NCI-H524 (cell line): ENCODE measurements around the gene KIAA0513.

Experiments
- DNase-seq, 2 experiments: peaks; one replicate each; lab custom pipeline; 2025; lab: John Stamatoyannopoulos, UW

Gene KIAA0513

GRCh38 chr16:85088570-85089199 is 61.1 kb downstream of the KIAA0513 start:
- DNase-seq = no peak

GRCh38 chr16:85089525-85089924 is 61.9 kb downstream of the KIAA0513 start:
- peak in 1 of 2 experiments; percentile 40 for DNase-seq

- DNase-seq = no peak
Observed at GRCh38 chr16:85090181-85090580, 62.6 kb downstream of the KIAA0513 start.

GRCh38 chr16:85090873-85091521 is 63.4 kb downstream of the KIAA0513 start:
- DNase-seq = no peak

GRCh38 chr16:85091522-85091910 is 63.9 kb downstream of the KIAA0513 start:
- DNase-seq = no peak

- no peak for DNase-seq
Observed at GRCh38 chr16:85092309-85092708, 64.7 kb downstream of the KIAA0513 start.

GRCh38 chr16:85092851-85093250 is 65.3 kb downstream of the KIAA0513 start:
- DNase-seq = no peak

GRCh38 chr16:85093705-85094104 is 66.1 kb downstream of the KIAA0513 start:
- no peak for DNase-seq

GRCh38 chr16:85094176-85094805 is 66.7 kb downstream of the KIAA0513 start:
- peak in 1 of 2 experiments; percentile 51 for DNase-seq

GRCh38 chr16:85094812-85095211 is 67.2 kb downstream of the KIAA0513 start:
- DNase-seq = peak; percentile 83 to 87

GRCh38 chr16:85096921-85097320 is 69.3 kb downstream of the KIAA0513 start:
- no peak for DNase-seq

GRCh38 chr16:85098565-85098964 is 71.0 kb downstream of the KIAA0513 start:
- DNase-seq = no peak

- DNase-seq = no peak
Observed at GRCh38 chr16:85100265-85100664, 72.7 kb downstream of the KIAA0513 start.

GRCh38 chr16:85101956-85102630 is 74.5 kb downstream of the KIAA0513 start:
- DNase-seq = no peak

GRCh38 chr16:85103114-85104079 is 75.8 kb downstream of the KIAA0513 start:
- DNase-seq = peak; percentile 89 to 93

- peak; percentile 44 to 74 for DNase-seq
Observed at GRCh38 chr16:85104147-85104546, 76.6 kb downstream of the KIAA0513 start.

- no peak for DNase-seq
Observed at GRCh38 chr16:85104821-85105391, 77.3 kb downstream of the KIAA0513 start.

GRCh38 chr16:85105475-85105874 is 77.9 kb downstream of the KIAA0513 start:
- DNase-seq = no peak

GRCh38 chr16:85107083-85107482 is 79.5 kb downstream of the KIAA0513 start:
- DNase-seq = no peak

- no peak for DNase-seq
Observed at GRCh38 chr16:85107532-85107931, 79.9 kb downstream of the KIAA0513 start.

- DNase-seq = no peak
Observed at GRCh38 chr16:85110105-85110504, 82.5 kb downstream of the KIAA0513 start.
